Measurements from ENCODE around the gene SMIM36.

- TF ChIP-seq POLR2A (IDR thresholded peaks at IDR 0.05; ENCODE audit: low read depth), result no peak
- peak in 1 of 2 donors; percentile 55 for TF ChIP-seq POLR2AphosphoS5 (IDR thresholded peaks at IDR 0.05)
- TF ChIP-seq CTCF (IDR thresholded peaks at IDR 0.05), result no peak
- TF ChIP-seq EP300 (IDR thresholded peaks at IDR 0.05), result no peak
These were observed 56.3 kb downstream of the SMIM36 start for GRCh38 chr17:55454906-55455474.
